Progenitor cell of endocrine pancreas (in vitro differentiated cells): ENCODE results near the gene E2F3. TPM values are rescaled to one million over a fixed set of nuclear protein-coding genes. Genes with fewer than 3 reads are reported as not detected.

Source experiments
- DNase-seq: peaks from one replicate; pipeline ENCODE4 v3.0.0; 2021; ENCODE audit warnings: low spot score; ENCODE audit not compliant: unreplicated experiment
- H3K27ac Mint-ChIP-seq: 2 replicates; pipeline ENCODE4 v1.8.0; 2021; ENCODE audit warnings: mild to moderate bottlenecking, moderate library complexity, mixed read lengths
- H3K27me3 Mint-ChIP-seq: 2 replicates; pipeline ENCODE4 v1.8.0; 2021; ENCODE audit warnings: mixed read lengths
- H3K36me3 Mint-ChIP-seq: 2 replicates; pipeline ENCODE4 v1.8.0; 2022; ENCODE audit warnings: mixed read lengths; ENCODE audit not compliant: insufficient read depth
- H3K4me1 Mint-ChIP-seq: 2 replicates; pipeline ENCODE4 v1.8.0; 2021; ENCODE audit warnings: low read depth, mixed read lengths
- H3K4me3 Mint-ChIP-seq: 2 replicates; pipeline ENCODE4 v1.8.0; 2021; ENCODE audit warnings: low read depth, mild to moderate bottlenecking, moderate library complexity, mixed read lengths
- H3K9me3 Mint-ChIP-seq: 2 replicates; pipeline ENCODE4 v1.8.0; 2021; ENCODE audit warnings: low read depth, mixed read lengths
- CTCF ChIP-seq: fragments of 200-600 bp; sonication (generic); IDR thresholded peaks from one replicate; pipeline ENCODE4 v1.5.0; 2021; ENCODE audit warnings: antibody characterized with exemption, mild to moderate bottlenecking; ENCODE audit not compliant: unreplicated experiment
- long read RNA-seq: library from polyadenylated mRNA; unstranded; transcript quantifications from one replicate; pipeline ENCODE4 v2.0.0, GENCODE V29; 2020
- total RNA-seq: library from RNA; stranded (reverse); gene quantifications from 2 replicates; pipeline ENCODE4 v1.2.1, GENCODE V29; 2021

The E2F3 gene
- total RNA-seq, result 32.5 and 33.2 TPM in 2 replicates
- long read RNA-seq, full-length matches to known transcripts, result 3 of 31 reads
- long read RNA-seq, partial matches to known transcripts, result 13 of 31 reads
- long read RNA-seq, other reads (novel, unspliced or antisense), result 15 of 31 reads

- DNase-seq, result peak; percentile 97
- peaks cover 12% of the 10 kb centered on the region for H3K27me3 Mint-ChIP-seq
- peak within 1 kb of the TSS; percentile 98 for H3K4me3 Mint-ChIP-seq
Observed at GRCh38 chr6:20401205-20402091, at the start of gene E2F3. TSS of gene E2F3 (plus strand) at chr6:20401879. CDS start at chr6:20402233, 354 bp downstream.

DNA sequence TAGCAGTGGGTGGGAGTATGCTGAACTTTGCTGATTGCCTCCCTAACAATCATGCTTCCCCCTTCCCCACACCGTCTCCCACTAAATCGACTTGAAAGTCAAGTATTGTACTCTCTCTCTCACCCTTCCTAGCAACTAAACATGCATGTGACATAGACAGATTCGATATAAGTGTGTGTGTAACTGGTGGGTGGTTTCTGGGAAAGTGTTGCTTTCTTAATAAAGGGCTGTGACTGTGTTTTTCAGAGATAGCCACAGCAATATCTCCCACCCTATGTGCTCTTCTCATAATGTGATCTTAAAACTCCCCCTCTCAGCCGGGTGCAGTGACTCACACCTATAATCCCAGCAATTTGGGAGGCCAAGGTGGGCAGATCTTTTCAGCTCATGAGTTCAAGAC lies 49.3 kb upstream of the E2F3 start:
- no peaks in the 10 kb centered on the region for H3K36me3 Mint-ChIP-seq
- peaks cover 6% of the 10 kb centered on the region for H3K9me3 Mint-ChIP-seq
- DNase-seq, result no peak
- peaks cover 4% of the 10 kb centered on the region for H3K4me1 Mint-ChIP-seq
- TF ChIP-seq CTCF, result no peak
- no peak overlapping the region for H3K4me3 Mint-ChIP-seq
- H3K27ac Mint-ChIP-seq, result no peak overlapping the region
- peaks cover 8% of the 10 kb centered on the region for H3K27me3 Mint-ChIP-seq

More at GRCh38 chr6:20401205-20402091, at the start of gene E2F3:
- H3K9me3 Mint-ChIP-seq, result no peaks in the 10 kb centered on the region
- H3K27ac Mint-ChIP-seq, result peak within 1 kb of the TSS; percentile 99
- no peak for TF ChIP-seq CTCF
- peaks cover 12% of the 10 kb centered on the region for H3K4me1 Mint-ChIP-seq
- H3K36me3 Mint-ChIP-seq, result peaks cover 3% of the 10 kb centered on the region

DNA sequence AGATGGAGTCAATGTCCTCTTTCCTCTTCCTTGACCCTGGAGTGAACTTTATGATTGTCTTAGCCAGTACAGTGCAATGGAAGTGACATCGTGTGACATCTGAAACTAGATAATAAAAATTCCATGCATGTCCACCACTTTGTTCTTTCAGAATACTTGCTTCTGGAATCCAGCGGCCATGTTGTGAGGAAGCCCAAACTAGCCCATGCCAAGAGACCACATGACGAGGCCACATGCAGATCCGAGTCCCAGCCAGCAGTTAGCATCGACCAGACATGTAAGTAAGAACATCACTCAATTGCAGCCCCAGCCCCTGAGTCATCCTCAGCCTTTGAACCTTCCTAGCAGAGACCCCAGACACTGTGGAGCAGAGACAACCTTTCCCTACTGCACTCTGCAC lies 48.5 kb upstream of the E2F3 start:
- Mint-ChIP-seq H3K4me1 (peaks cover 4% of the 10 kb centered on the region), H3K27ac (no peak overlapping the region), H3K9me3 (peaks cover 6% of the 10 kb centered on the region), H3K27me3 (peaks cover 8% of the 10 kb centered on the region), H3K36me3 (no peaks in the 10 kb centered on the region), H3K4me3 (no peak overlapping the region)
- DNase-seq, result no peak
- no peak for TF ChIP-seq CTCF

GRCh38 chr6:20354366-20354765 lies 47.3 kb upstream of the E2F3 start:
- no peaks in the 10 kb centered on the region for H3K36me3 Mint-ChIP-seq
- H3K4me1 Mint-ChIP-seq, result peaks cover 4% of the 10 kb centered on the region
- no peak overlapping the region for H3K4me3 Mint-ChIP-seq
- no peak overlapping the region for H3K27ac Mint-ChIP-seq
- H3K27me3 Mint-ChIP-seq, result peaks cover 8% of the 10 kb centered on the region
- peaks cover 6% of the 10 kb centered on the region for H3K9me3 Mint-ChIP-seq
- TF ChIP-seq CTCF, result no peak
- DNase-seq, result no peak

GRCh38 chr6:20360471-20361119 lies 41.1 kb upstream of the E2F3 start:
- Mint-ChIP-seq H3K27ac (no peak overlapping the region), H3K36me3 (no peaks in the 10 kb centered on the region), H3K4me3 (no peak overlapping the region), H3K9me3 (no peaks in the 10 kb centered on the region), H3K27me3 (no peaks in the 10 kb centered on the region), H3K4me1 (no peaks in the 10 kb centered on the region)
- DNase-seq, result no peak
- no peak for TF ChIP-seq CTCF
